BJ (cell line): ENCODE data around the gene ELMOD2. TPM values are rescaled to one million over a fixed set of nuclear protein-coding genes. Genes with fewer than 3 reads are reported as not detected.

Experiments used
- CTCF ChIA-PET: fragments of 350-600 bp; formaldehyde crosslinking; extraction: SDS; loops from one replicate; lab custom pipeline; 2021; ENCODE audit warnings: antibody characterized with exemption, inconsistent platforms; lab: Yijun Ruan, JAX
- POLR2A ChIA-PET: fragments of 300-600 bp; sonication (Branson Sonifier 250); formaldehyde crosslinking; extraction: SDS; loops from one replicate; lab custom pipeline; 2021; ENCODE audit warnings: antibody characterized with exemption; lab: Charles Lee
- DNase-seq: peaks from one replicate; pipeline ENCODE4 v3.0.0-alpha.2; 2011; ENCODE audit warnings: low read depth
- H3K27me3 ChIP-seq: 2 replicates; pipeline ENCODE4 v1.6.0; 2011; ENCODE audit warnings: low read length; ENCODE audit not compliant: control insufficient read depth, insufficient read depth
- H3K36me3 ChIP-seq: 2 replicates; pipeline ENCODE4 v1.5.1; 2011; ENCODE audit warnings: low read length; ENCODE audit not compliant: control insufficient read depth, insufficient read depth
- H3K4me3 ChIP-seq: 2 replicates; pipeline ENCODE4 v1.5.1; 2011; ENCODE audit warnings: low read depth, mild to moderate bottlenecking, control low read depth, low read length
- polyA plus RNA-seq: library from polyadenylated mRNA; depleted of rRNA; stranded (reverse); fragments of >200 nt; gene quantifications from 2 replicates; pipeline ENCODE4 v1.2.3, GENCODE V29; 2011
- TF ChIP-seq, protein P1 (sequence below): IDR thresholded peaks from 2 replicates; pipeline ENCODE4 v1.5.1; 2011; ENCODE audit warnings: low read depth, mild to moderate bottlenecking, control low read depth, inconsistent platforms, low read length, moderate library complexity; ENCODE audit not compliant: insufficient read depth

The ELMOD2 gene
- polyA plus RNA-seq, 1 experiment: 6.5 TPM

DNA sequence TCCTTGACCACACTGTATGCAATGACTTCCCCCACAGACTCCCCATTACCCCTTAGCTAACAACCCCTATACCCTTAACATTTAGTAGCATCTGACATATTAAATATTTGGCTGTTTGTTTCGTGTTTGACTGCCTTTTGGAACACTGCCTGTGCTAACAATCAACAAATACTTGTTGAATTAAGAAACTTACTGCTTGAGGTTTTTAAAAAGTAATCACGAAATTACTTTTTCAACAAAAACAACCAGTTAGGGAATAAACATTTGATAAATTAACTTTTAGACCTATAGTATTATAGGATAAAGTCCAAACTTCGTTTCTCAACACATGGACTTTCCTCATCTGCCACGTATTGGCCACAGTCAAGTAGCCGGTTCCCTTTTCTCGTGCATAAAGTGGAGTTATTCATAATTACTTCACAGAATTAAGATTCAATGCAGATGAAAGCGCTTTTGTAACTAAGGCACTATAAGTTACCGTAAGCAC, 555 bp upstream of the ELMOD2 start:
- H3K4me3 ChIP-seq: peak overlapping the region; percentile 66
- H3K27me3 ChIP-seq: no peaks in the 10 kb centered on the region
- ChIA-PET CTCF (interaction anchor here (0.8 to 2.4 kb wide), 8 partner anchors 18 to 330 kb away, joined by 3 to 10 read pairs (median 4); partner anchors contain the start of gene SCOC), POLR2A (interaction anchor here (0.6 kb wide), 1 partner anchor 778 kb away, joined by 5 read pairs; no protein-coding TSS in a partner anchor)
- no peak for DNase-seq
- no peaks in the 10 kb centered on the region for H3K36me3 ChIP-seq
- TF ChIP-seq, protein P1, sequence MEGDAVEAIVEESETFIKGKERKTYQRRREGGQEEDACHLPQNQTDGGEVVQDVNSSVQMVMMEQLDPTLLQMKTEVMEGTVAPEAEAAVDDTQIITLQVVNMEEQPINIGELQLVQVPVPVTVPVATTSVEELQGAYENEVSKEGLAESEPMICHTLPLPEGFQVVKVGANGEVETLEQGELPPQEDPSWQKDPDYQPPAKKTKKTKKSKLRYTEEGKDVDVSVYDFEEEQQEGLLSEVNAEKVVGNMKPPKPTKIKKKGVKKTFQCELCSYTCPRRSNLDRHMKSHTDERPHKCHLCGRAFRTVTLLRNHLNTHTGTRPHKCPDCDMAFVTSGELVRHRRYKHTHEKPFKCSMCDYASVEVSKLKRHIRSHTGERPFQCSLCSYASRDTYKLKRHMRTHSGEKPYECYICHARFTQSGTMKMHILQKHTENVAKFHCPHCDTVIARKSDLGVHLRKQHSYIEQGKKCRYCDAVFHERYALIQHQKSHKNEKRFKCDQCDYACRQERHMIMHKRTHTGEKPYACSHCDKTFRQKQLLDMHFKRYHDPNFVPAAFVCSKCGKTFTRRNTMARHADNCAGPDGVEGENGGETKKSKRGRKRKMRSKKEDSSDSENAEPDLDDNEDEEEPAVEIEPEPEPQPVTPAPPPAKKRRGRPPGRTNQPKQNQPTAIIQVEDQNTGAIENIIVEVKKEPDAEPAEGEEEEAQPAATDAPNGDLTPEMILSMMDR: no peak

DNA sequence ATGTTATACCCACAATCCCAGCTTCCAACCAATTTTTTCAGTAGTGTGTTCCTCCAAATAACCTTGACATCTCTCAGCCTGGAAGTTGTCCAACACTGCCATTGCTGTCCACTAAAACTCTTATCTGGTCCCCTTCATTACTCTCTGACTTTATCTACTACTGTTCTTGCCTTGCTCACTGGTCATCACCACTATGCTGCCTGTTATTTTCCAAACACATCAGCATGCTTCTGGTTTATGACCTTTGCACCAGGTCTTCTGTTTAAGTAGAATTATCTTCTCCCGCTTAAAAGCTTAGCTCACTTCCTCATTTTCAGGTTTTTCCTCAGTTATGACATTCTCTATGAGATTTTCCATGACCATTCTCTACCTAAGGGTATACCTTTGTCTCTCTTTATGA, 5.5 kb downstream of the ELMOD2 start:
- ChIA-PET CTCF (no interaction called here), POLR2A (no interaction called here)
- DNase-seq: no peak
- no peaks in the 10 kb centered on the region for H3K36me3 ChIP-seq
- no peaks in the 10 kb centered on the region for H3K27me3 ChIP-seq
- TF ChIP-seq, protein P1: no peak
- H3K4me3 ChIP-seq: no peak overlapping the region

DNA sequence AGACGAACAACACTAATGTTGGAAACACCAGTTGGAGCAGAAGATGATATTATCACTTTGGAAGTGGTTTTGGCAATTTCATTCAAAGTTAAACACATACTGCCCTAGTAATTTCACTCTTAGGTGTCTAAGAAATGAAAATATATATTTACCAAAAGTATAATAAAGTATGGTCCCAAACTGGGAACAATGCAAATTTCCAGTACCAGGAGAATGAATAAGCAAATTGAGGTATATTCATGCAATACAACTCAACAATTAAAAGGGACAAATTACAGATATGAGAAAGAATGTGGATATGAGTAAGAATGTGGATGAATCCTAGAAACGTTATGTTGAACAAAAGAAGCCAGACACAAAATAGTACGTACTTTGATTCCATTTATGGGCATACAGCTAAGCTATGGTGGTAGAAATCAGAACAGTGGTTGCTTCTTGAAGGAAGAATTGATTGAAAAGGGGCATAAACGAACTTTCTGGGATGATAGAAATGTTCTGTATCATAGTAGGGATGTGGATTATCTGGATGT, 10.0 kb downstream of the ELMOD2 start:
- ChIA-PET POLR2A (no interaction called here), CTCF (no interaction called here)
- no peak for DNase-seq
- TF ChIP-seq, protein P1: no peak
- Histone ChIP-seq H3K36me3 (peaks cover 2% of the 10 kb centered on the region; the same call in 1 of the 2 replicates), H3K27me3 (no peaks in the 10 kb centered on the region), H3K4me3 (no peak overlapping the region)

DNA sequence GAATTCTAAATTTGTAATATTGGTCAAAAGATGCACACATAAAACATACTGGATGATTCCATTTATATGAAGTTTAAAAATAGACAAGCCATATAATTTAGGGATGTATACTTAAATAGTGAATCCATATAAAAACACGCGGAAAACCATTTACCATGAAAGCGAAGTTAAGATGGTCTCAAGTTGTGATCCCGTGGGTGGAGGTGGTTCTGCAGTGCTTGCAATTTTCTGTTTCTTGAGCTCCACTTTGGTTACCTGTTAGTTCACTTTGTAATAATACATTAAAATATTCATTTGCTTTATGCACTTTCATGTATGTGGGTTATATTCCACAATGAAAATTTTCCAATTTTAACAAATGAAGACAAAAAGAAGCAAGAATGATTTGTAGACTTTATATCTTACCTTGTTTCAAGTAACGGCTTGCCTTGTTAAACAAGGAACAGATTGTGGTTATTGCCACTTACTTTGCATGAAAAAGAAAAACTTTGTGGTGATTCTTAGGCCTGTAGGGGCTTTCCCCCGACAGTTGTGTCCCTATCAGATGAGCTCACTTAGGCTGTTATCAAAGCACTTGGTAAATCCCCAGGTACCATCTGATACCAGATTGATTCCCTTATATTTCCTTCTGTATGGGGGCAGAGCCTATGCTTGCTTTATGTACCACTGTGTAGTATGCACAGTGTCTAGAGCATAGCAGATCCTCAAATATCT, 32.6 kb downstream of the ELMOD2 start:
- Histone ChIP-seq H3K4me3 (no peak overlapping the region), H3K27me3 (no peaks in the 10 kb centered on the region), H3K36me3 (no peaks in the 10 kb centered on the region; the same call in 1 of the 2 replicates)
- TF ChIP-seq, protein P1: no peak
- CTCF ChIA-PET: no interaction called here
- DNase-seq: no peak
- POLR2A ChIA-PET: no interaction called here

DNA sequence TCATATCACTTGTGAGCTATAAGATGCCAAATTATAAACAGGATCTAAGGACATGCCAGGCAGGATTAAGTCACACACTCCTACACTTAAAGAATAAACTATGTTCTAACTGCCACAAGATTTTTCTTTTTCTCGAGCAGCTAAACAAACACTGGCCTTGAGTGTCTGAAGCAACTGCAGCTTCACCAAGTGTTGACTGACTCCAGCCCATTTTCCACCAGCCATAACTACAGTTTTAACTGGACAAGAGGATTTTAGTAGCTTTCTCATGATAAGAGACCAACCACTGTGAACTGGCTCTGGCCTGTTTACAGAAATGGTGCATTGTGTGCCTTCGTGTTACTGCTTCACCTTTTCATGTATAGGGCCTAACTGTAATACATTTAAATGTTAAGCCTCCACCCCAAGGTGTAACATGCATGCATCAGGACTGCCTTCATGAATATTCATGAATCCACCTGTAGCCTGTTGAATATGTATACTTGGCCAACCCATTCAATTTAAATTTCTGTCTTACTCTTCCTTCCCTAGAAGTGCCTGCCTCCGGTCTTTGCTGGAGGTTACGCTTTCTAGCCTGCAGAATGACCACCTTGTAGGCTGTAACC, 34.0 kb downstream of the ELMOD2 start:
- POLR2A ChIA-PET: no interaction called here
- H3K4me3 ChIP-seq: no peak overlapping the region
- TF ChIP-seq, protein P1: no peak
- CTCF ChIA-PET: no interaction called here
- no peaks in the 10 kb centered on the region for H3K27me3 ChIP-seq
- no peaks in the 10 kb centered on the region; the same call in 1 of the 2 replicates for H3K36me3 ChIP-seq
- no peak for DNase-seq
